H9 (cell line): ENCODE results near the gene SAA1. TPM values are rescaled to one million over a fixed set of nuclear protein-coding genes. Genes with fewer than 3 reads are reported as not detected.

Experiments used
- DNase-seq: peaks from one replicate; pipeline ENCODE4 v3.0.0-alpha.2; 2017
- H2AFZ ChIP-seq: one replicate; pipeline ENCODE4 v1.6.1; 2013; ENCODE audit warnings: mild to moderate bottlenecking, low read length, control low read depth, moderate library complexity
- H2AK5ac ChIP-seq: 2 replicates; pipeline ENCODE4 v1.6.1; 2013; ENCODE audit warnings: low read length, control low read depth, mixed read lengths; ENCODE audit not compliant: insufficient read length
- H2BK120ac ChIP-seq: one replicate; pipeline ENCODE4 v1.6.1; 2013; ENCODE audit warnings: low read depth, mild to moderate bottlenecking, low read length, control low read depth, inconsistent platforms; ENCODE audit not compliant: poor library complexity, severe bottlenecking
- H2BK12ac ChIP-seq: 2 replicates; pipeline ENCODE4 v1.6.1; 2013; ENCODE audit warnings: low read length, control low read depth, mixed read lengths, low read depth; ENCODE audit not compliant: insufficient read length
- H2BK15ac ChIP-seq: 2 replicates; pipeline ENCODE4 v1.6.1; 2013; ENCODE audit warnings: low read depth, low read length, control low read depth
- H2BK20ac ChIP-seq: one replicate; pipeline ENCODE4 v1.6.1; 2013; ENCODE audit warnings: low read depth, mild to moderate bottlenecking, low read length, control low read depth, inconsistent platforms; ENCODE audit not compliant: poor library complexity, severe bottlenecking
- H2BK5ac ChIP-seq: 2 replicates; pipeline ENCODE4 v1.6.1; 2013; ENCODE audit warnings: low read length, control low read depth, mixed read lengths; ENCODE audit not compliant: insufficient read length
- H3K14ac ChIP-seq: 2 replicates; pipeline ENCODE4 v1.6.1; 2013; ENCODE audit warnings: low read length, control low read depth; ENCODE audit not compliant: insufficient read depth
- H3K18ac ChIP-seq: 2 replicates; pipeline ENCODE4 v1.6.1; 2013; ENCODE audit warnings: low read depth, mild to moderate bottlenecking, mixed read lengths, low read length, control low read depth; ENCODE audit not compliant: insufficient read length
- H3K23ac ChIP-seq: 2 replicates; pipeline ENCODE4 v1.6.1; 2013; ENCODE audit warnings: low read length, control low read depth, mixed read lengths, low read depth; ENCODE audit not compliant: insufficient read length
- H3K23me2 ChIP-seq: 2 replicates; pipeline ENCODE4 v1.6.1; 2013; ENCODE audit warnings: low read depth, mild to moderate bottlenecking, mixed read lengths, low read length, control low read depth; ENCODE audit not compliant: insufficient read length, poor library complexity, severe bottlenecking
- H3K27ac ChIP-seq: 2 replicates; pipeline ENCODE4 v1.5.1; 2013; ENCODE audit warnings: low read length, control low read depth, mixed read lengths, low read depth; ENCODE audit not compliant: insufficient read length
- H3K27me3 ChIP-seq: 2 replicates; pipeline ENCODE4 v1.6.1; 2013; ENCODE audit warnings: low read length, control low read depth, inconsistent platforms; ENCODE audit not compliant: insufficient read depth
- H3K4ac ChIP-seq: 2 replicates; pipeline ENCODE4 v1.6.1; 2013; ENCODE audit warnings: low read depth, mild to moderate bottlenecking, control low read depth, inconsistent platforms, low read length, moderate library complexity
- H3K4me1 ChIP-seq: 2 replicates; pipeline ENCODE4 v1.6.1; 2013; ENCODE audit warnings: low read length, control low read depth, inconsistent platforms; ENCODE audit not compliant: insufficient read depth
- H3K4me2 ChIP-seq: 2 replicates; pipeline ENCODE4 v1.6.1; 2013; ENCODE audit warnings: low read length, control low read depth, mixed read lengths; ENCODE audit not compliant: insufficient read length, insufficient read depth
- H3K56ac ChIP-seq: 2 replicates; pipeline ENCODE4 v1.6.1; 2013; ENCODE audit warnings: low read depth, mild to moderate bottlenecking, mixed read lengths, low read length, control low read depth; ENCODE audit not compliant: insufficient read length
- H3K79me1 ChIP-seq: 2 replicates; pipeline ENCODE4 v1.6.1; 2013; ENCODE audit warnings: low read depth, mild to moderate bottlenecking, moderate library complexity, low read length, control low read depth, inconsistent platforms; ENCODE audit not compliant: insufficient read depth, poor library complexity, severe bottlenecking
- H3K79me2 ChIP-seq: 2 replicates; pipeline ENCODE4 v1.6.1; 2013; ENCODE audit warnings: low read length, control low read depth, inconsistent platforms; ENCODE audit not compliant: insufficient read depth
- H3K9ac ChIP-seq: 2 replicates; pipeline ENCODE4 v1.6.1; 2013; ENCODE audit warnings: low read length, control low read depth, mixed read lengths; ENCODE audit not compliant: insufficient read length; ENCODE audit errors: extremely low read depth
- H3K9me3 ChIP-seq: one replicate; pipeline ENCODE4 v1.6.1; 2013; ENCODE audit warnings: low read depth, low read length, inconsistent platforms; ENCODE audit not compliant: control insufficient read depth
- H3T11ph ChIP-seq: one replicate; pipeline ENCODE4 v1.6.1; 2013; ENCODE audit warnings: mild to moderate bottlenecking, low read length, control low read depth, inconsistent platforms
- H4K20me1 ChIP-seq: one replicate; pipeline ENCODE4 v1.6.1; 2013; ENCODE audit not compliant: control insufficient read depth, insufficient read length, insufficient read depth
- H4K5ac ChIP-seq: 2 replicates; pipeline ENCODE4 v1.6.1; 2013; ENCODE audit warnings: low read depth, mild to moderate bottlenecking, mixed read lengths, low read length, control low read depth; ENCODE audit not compliant: insufficient read length
- H4K8ac ChIP-seq: replicated peaks from 2 replicates; pipeline ENCODE4 v1.6.1; 2013; ENCODE audit warnings: low read length, control low read depth, mixed read lengths, low read depth; ENCODE audit not compliant: insufficient read length
- H4K91ac ChIP-seq: 2 replicates; pipeline ENCODE4 v1.6.1; 2013; ENCODE audit warnings: low read depth, mild to moderate bottlenecking, moderate library complexity, mixed read lengths, low read length, control low read depth; ENCODE audit not compliant: insufficient read length
- H3K27ac Mint-ChIP-seq, 3 experiments: 2 replicates in 2 of 3; 3 replicates in 1 of 3; pipeline ENCODE4 v1.8.0; 2020 to 2021; ENCODE audit warnings: mixed read lengths in 3 of 3, mild to moderate bottlenecking in 1 of 3, moderate library complexity in 1 of 3
- H3K27me3 Mint-ChIP-seq: 2 replicates; pipeline ENCODE4 v1.8.0; 2021; ENCODE audit warnings: low read depth, mild to moderate bottlenecking, moderate library complexity, mixed read lengths
- H3K36me3 Mint-ChIP-seq, 3 experiments: 2 replicates in 2 of 3; 3 replicates in 1 of 3; pipeline ENCODE4 v1.8.0; 2020 to 2021; ENCODE audit warnings: low read depth in 3 of 3, mixed read lengths in 3 of 3; ENCODE audit not compliant: insufficient read depth in 1 of 3
- H3K4me1 Mint-ChIP-seq, 2 experiments: 2 replicates each; pipeline ENCODE4 v1.8.0; 2020; ENCODE audit warnings: mixed read lengths in 2 of 2
- H3K4me3 Mint-ChIP-seq, 2 experiments: 2 replicates in 1 of 2; 3 replicates in 1 of 2; pipeline ENCODE4 v1.8.0; 2020 to 2021; ENCODE audit warnings: mild to moderate bottlenecking in 2 of 2, mixed read lengths in 2 of 2, moderate library complexity in 1 of 2
- H3K9me3 Mint-ChIP-seq, 2 experiments: 2 replicates in 1 of 2; 3 replicates in 1 of 2; pipeline ENCODE4 v1.8.0; 2020; ENCODE audit warnings: mild to moderate bottlenecking in 2 of 2, mixed read lengths in 2 of 2, moderate library complexity in 1 of 2
- WGBS: extraction: QIAGEN DNeasy Blood & Tissue Kit; methylation state at CpG from one replicate; pipeline ENCODE4 v1.1.7; 2013; ENCODE audit warnings: missing lambda C conversion rate, low lambda C conversion rate, mixed read lengths; ENCODE audit not compliant: insufficient read length; ENCODE audit errors: extremely low coverage; 5-methylcytosine and 5-hydroxymethylcytosine counted together
- total RNA-seq: library from RNA; stranded (reverse); gene quantifications from 2 replicates; pipeline ENCODE4 v1.2.1, GENCODE V29; 2021
- TF ChIP-seq, protein P1 (sequence below): fragments of 200-600 bp; sonication (generic); conservative IDR thresholded peaks from 3 replicates; pipeline ENCODE4 v1.8.0; 2021; ENCODE audit warnings: antibody characterized with exemption, mild to moderate bottlenecking

Gene SAA1
- total RNA-seq, 1 experiment from 2014 or later, result not detected

DNA sequence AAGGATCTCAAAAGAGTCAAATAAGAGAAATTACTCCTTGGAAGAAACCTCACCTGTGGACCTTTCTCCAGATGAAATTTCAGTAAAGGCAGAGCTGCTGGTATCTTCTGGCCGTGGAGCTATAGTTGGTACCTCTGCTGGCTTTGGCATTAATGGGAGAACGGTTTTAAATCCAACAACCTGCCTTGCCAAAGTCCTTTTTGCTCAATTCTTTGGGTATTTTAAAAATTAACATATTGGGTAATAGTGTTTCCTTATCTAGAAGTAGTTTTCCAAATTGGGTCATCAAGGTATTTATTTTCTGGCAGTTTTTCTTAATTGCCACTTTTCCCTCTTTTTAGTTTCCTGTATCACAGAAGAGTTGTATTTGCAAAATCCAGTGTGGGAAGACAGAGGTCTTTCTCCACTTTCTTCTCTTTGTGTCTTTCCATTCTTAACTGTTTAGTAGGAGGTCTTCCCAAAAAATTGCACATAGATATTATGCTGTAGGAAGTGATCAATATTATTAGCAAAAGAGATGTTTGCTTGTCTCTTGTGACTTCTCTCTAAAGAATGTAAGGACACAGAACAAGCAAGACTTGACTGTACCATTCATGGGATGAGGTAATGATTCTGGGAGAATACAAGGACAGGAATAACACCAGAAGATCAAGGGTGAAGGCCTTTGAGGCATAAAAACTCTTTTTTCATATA is 29.3 kb upstream of the SAA1 start, which contains the start of gene SAA4:
SAA4 (minus strand) TSS at position 139 of the 693 bp plus-strand sequence. CDS start 876 bp downstream, outside the sequence.
- Mint-ChIP-seq H3K4me1 (no peaks in the 10 kb centered on the region), H3K27me3 (peaks cover 12% of the 10 kb centered on the region), H3K4me3 (no peak within 1 kb of the TSS), H3K36me3 (no peaks in the 10 kb centered on the region), H3K9me3 (no peaks in the 10 kb centered on the region), H3K27ac (no peak within 1 kb of the TSS)
- H3K4ac ChIP-seq, result no peak within 1 kb of the TSS
- H2BK5ac ChIP-seq, result no peak within 1 kb of the TSS
- H3K4me1 ChIP-seq, result no peaks in the 10 kb centered on the region
- H2BK12ac ChIP-seq, result no peak within 1 kb of the TSS
- H3K79me2 ChIP-seq, result no peaks in the 10 kb centered on the region
- no peaks in the 10 kb centered on the region for H3K27me3 ChIP-seq
- no peak within 1 kb of the TSS for H3K18ac ChIP-seq
- no peak within 1 kb of the TSS for H3K9ac ChIP-seq
- no peak within 1 kb of the TSS for H3K56ac ChIP-seq
- no peak within 1 kb of the TSS for H3K4me2 ChIP-seq
- H2AK5ac ChIP-seq, result no peak within 1 kb of the TSS
- no peaks in the 10 kb centered on the region for H4K20me1 ChIP-seq
- no peaks in the 10 kb centered on the region for H3K79me1 ChIP-seq
- no peak within 1 kb of the TSS for H3K27ac ChIP-seq
- no peaks in the 10 kb centered on the region for H3K23me2 ChIP-seq
- no peak within 1 kb of the TSS for H2BK15ac ChIP-seq
- H4K8ac ChIP-seq, result no peak within 1 kb of the TSS
- H2BK20ac ChIP-seq, result no peak within 1 kb of the TSS
- no CpG with 5 or more reads among the region's 2 CpGs for WGBS
- no peak within 1 kb of the TSS for H3K14ac ChIP-seq
- no peak for DNase-seq
- TF ChIP-seq, protein P1, sequence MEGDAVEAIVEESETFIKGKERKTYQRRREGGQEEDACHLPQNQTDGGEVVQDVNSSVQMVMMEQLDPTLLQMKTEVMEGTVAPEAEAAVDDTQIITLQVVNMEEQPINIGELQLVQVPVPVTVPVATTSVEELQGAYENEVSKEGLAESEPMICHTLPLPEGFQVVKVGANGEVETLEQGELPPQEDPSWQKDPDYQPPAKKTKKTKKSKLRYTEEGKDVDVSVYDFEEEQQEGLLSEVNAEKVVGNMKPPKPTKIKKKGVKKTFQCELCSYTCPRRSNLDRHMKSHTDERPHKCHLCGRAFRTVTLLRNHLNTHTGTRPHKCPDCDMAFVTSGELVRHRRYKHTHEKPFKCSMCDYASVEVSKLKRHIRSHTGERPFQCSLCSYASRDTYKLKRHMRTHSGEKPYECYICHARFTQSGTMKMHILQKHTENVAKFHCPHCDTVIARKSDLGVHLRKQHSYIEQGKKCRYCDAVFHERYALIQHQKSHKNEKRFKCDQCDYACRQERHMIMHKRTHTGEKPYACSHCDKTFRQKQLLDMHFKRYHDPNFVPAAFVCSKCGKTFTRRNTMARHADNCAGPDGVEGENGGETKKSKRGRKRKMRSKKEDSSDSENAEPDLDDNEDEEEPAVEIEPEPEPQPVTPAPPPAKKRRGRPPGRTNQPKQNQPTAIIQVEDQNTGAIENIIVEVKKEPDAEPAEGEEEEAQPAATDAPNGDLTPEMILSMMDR, result no peak
- no peak within 1 kb of the TSS for H2BK120ac ChIP-seq
- H4K5ac ChIP-seq, result no peak within 1 kb of the TSS
- no peak within 1 kb of the TSS for H3T11ph ChIP-seq
- H3K23ac ChIP-seq, result no peak within 1 kb of the TSS
- H3K9me3 ChIP-seq, result no peaks in the 10 kb centered on the region
- peak within 1 kb of the TSS; percentile 37 for H2AFZ ChIP-seq
- H4K91ac ChIP-seq, result no peak within 1 kb of the TSS
